ENCODE measurements around the gene RBM22.

The RBM22 gene

GRCh38 chr5:150672237-150672883 is 28.5 kb downstream of the RBM22 start:
- no peak for DNase-seq (ENCODE audit: low read depth)

DNA sequence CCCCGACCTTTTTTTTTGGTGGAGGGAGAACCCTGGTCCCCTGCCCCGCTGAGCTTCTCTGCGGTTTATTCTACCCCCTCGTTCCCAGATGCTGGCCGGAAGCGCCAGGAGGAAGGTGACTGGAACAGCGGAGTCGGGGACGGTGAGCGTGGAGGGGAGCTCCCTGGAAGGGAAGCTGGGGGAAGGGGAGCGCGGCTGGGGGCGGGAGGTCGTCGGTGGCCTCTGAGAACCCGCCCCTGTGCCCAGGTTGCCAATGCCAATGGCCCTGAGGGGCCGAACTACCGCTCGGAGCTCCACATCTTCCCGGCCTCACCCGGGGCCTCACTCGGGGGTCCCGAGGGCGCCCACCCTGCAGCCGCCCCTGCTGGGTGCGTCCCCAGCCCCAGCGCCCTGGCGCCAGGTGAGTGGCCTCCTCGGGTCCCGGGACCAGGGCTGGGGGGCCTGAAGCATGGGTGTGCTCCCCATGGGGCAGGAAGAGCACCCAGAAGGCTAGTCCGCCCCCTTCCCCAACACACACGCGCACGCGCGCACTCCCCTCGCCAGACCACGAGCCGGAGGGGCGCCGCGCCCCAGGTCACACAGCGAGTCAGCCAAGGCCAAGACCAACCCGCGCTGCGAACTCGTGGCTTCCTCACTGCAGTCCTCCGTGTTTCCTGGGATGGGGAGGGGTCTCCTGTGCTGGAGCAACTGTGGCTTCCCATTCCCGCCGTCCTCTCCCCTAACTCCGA is 29.2 kb downstream of the RBM22 start:
- DNase-seq (ENCODE audit: low read depth): no peak

GRCh38 chr5:150670948-150671310 is 29.9 kb downstream of the RBM22 start:
- DNase-seq (ENCODE audit: low read depth): no peak

- no peak for DNase-seq (ENCODE audit: low read depth)
These were observed 30.5 kb downstream of the RBM22 start for GRCh38 chr5:150670275-150670947.

GRCh38 chr5:150665044-150665443 is 35.8 kb downstream of the RBM22 start:
- no peak for DNase-seq (ENCODE audit: low read depth)

- DNase-seq (ENCODE audit: low read depth): no peak
These were observed 36.9 kb downstream of the RBM22 start for GRCh38 chr5:150663936-150664335.

DNA sequence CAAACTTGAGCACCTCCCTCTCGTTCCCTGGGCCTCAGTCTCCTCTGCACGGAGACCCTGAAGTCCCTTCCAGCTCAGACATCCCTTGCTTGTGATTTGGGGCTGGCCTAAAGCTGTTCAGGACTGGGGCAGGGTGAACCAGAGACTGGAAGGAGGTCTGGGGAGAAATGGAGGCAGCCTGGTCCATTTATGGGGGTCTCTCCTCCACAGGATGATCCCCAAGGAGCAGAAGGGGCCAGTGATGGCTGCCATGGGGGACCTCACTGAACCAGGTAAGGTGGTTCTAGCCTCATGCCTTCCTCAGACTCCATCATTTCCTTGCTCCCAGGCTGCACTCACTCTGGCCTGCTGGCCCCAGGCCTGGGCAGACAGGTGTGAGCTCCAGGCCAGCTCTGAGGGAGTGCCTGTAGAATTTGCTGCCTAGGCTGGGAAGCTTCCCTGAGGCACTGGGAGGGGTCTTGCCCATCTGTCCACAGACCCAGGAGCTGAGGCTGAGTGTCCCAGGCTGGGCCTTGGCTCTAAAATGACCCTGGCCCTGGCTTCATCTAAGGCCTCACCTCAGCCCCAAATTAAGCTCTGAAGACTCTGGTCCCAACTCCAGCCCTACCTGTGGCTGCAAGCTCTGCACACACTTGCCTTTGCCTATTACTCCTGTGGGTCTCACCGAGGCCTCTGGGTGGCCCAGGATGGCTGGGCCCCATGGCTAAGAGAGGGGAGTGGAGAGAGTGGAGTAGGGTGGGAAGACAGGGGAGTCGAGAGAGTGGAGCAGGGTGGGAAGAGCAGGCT is 37.9 kb downstream of the RBM22 start:
- no peak for DNase-seq (ENCODE audit: low read depth)

GRCh38 chr5:150661821-150662596 is 38.9 kb downstream of the RBM22 start:
- DNase-seq (ENCODE audit: low read depth): no peak

- DNase-seq (ENCODE audit: low read depth): no peak
These were observed 39.8 kb downstream of the RBM22 start, which contains the start of gene MYOZ3 for GRCh38 chr5:150661086-150661485. MYOZ3 (plus strand) TSS chr5:150661251; CDS start chr5:150662942, 1,691 bp downstream.

DNA sequence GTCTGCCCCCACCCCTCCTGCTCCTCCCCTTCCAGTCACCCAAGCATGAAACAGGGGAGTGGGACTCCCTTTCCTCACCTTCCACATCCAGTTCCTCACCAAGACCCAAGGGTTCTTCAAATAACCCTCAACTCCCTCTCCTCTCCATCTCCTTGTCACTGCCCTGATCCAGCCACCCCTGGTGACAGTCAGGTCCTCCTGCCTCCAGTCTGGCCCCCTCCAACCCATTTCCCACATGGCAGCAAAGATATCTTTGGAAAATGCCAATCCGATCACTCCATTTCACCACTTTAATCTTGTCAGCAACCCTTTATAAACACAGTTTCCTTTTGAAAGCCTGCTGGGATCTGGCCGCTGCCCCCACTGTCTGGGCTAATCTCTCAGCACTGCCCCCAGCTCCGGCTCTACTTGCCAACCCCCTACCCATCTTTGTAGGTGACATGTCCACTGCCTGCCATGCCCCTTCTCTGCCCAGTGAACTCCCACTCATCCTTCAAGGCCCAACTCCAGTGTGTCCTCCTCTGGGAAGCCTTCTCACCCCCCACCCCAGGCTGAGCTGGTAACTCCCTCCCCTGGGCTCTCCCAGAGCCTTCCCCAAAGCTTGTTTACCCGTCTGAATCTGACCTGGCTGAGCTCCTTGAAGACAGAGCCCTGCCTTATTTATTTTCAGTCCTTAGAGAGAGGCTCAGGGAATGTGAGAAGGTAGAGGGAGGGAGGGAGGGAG is 40.6 kb downstream of the RBM22 start:
- DNase-seq (ENCODE audit: low read depth): no peak

GRCh38 chr5:150659360-150660107 is 41.3 kb downstream of the RBM22 start:
- DNase-seq (ENCODE audit: low read depth): no peak

GRCh38 chr5:150658699-150659265 is 42.1 kb downstream of the RBM22 start:
- DNase-seq (ENCODE audit: low read depth): no peak

DNA sequence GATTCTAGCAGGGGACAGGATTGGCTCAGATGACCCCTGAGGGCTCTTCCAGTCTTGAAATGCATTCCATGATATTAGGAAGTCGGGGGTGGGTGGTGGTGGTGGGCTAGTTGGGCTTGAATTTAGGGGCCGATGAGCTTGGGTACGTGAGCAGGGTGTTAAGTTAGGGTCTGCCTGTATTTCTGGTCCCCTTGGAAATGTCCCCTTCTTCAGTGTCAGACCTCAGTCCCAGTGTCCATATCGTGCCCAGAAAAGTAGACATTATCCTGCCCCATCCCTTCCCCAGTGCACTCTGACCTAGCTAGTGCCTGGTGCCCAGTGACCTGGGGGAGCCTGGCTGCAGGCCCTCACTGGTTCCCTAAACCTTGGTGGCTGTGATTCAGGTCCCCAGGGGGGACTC is 42.7 kb downstream of the RBM22 start:
- DNase-seq (ENCODE audit: low read depth): no peak

DNA sequence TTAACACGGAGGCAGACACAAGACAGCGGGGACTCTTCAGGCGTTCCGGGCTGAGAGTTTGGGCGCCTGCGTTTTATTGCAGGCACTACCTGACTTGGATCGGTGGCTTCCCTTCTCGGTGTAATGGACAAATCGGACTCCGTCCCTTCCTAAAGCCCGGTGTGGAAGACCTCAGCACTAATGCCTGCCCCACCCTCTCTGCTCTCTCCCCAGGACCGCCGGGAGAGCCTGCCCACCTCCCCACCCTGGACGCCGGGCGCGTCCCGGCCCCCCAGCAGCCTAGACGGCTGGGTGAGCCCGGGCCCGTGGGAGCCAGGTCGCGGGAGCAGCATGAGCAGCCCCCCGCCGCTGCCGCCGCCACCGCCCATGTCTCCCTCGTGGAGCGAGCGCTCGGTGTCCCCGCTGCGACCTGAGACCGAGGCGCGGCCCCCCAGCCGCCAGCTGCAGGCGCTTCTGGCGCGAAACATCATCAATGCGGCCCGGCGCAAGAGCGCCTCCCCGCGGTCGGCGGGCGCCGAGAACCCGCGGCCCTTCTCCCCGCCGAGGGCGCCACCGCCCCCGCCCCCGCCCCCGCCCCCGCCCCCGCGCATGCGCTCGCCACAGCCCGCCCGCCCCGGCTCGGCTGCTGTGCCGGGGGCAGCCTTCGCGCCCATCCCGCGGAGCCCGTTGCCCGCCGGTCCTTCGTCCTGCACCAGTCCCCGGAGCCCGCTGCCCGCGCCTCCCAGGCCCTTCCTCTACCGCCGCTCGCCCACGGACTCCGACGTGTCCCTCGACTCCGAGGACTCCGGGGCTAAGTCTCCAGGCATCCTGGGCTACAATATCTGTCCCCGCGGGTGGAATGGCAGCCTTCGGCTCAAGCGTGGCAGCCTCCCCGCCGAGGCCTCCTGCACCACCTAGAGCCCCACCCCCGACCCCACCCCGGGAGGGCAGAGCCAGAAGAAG is 44.4 kb downstream of the RBM22 start:
- peak; percentile 64 for DNase-seq (ENCODE audit: low read depth)

DNA sequence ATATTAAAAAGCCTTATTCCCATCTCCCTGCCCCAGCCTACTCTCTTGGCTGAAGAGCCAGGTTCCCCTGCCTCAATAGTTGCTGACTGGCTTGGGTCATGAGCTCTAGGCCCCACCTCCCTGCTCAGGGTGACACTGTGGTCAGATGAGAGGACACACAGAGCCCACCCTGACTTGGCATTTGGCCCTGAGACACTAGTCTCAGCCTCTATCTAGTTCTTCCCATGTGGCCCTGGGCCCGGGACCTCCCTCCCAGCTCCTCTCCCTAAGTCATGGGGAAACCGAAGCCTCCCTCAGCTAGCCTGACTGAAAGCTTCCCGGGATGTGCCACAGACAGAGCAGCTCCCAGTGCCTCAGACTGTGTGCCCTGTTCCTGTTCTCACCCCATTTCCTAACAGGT is 45.6 kb downstream of the RBM22 start:
- DNase-seq (ENCODE audit: low read depth): no peak

DNA sequence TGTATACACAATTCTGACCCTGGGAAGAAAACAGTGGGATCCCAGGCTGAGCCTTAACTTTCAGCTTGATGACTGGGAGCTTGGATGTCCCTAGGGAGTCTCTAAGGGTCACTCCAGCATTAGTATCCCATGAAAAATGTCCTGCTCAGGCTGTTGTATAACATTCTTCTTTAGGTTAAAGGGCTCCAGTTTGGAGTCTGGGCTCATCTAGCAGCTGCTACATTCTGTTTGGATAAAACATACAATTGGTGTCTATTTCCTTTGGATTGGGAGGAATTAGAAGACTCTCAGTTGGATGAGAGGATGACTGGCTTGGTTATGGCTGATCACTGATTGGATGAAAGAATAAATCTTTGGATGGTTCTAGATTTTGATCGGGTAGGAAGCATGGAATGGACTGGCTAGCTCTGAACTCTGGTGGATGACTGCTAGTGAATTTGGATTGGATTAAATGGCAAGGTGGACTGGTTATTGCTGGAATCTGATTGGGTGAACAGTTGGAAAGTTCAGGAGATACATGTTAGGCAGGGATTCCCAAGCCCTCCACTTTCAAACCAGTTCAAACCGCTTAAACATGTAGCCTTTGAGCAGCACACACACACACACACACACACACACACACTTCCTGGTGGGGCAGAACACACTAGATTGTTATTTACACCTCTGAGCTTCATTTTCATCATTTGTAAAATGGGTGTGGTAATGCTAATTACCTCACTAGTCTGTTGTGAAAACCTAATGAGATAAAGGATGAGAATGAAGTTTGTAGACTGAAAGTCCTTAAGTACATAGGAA is 46.9 kb downstream of the RBM22 start:
- no peak for DNase-seq (ENCODE audit: low read depth)

- DNase-seq (ENCODE audit: low read depth): no peak
These were observed 47.6 kb downstream of the RBM22 start for GRCh38 chr5:150653145-150653761.

Data from T-helper 22 cell (primary cell).